Smooth muscle cell (in vitro differentiated cells): ENCODE data around the gene CAPRIN2. TPM values are rescaled to one million over a fixed set of nuclear protein-coding genes. Genes with fewer than 3 reads are reported as not detected.

ENCODE experiments used
- polyA plus RNA-seq: library from polyadenylated mRNA; unstranded; fragments of >200 nt; fragmentation: Nextera tagmentation; extraction: Ambion mirVana; gene quantifications from 2 replicates; pipeline ENCODE4 v1.2.1, GENCODE V29; 2016
- total RNA-seq: library from RNA; depleted of rRNA; stranded (reverse); fragments of >200 nt; gene quantifications from 2 replicates; pipeline ENCODE4 v1.2.3, GENCODE V29; 2014

The CAPRIN2 gene
- total and polyA plus RNA-seq, 2 experiments from 2014 or later = 14.7 to 31.0 TPM

Other genes with a start within 250 kb of the CAPRIN2 start
- 24.0 and 26.6 TPM in 2 replicates for gene IPO8, start 59.1 kb downstream of the CAPRIN2 start, total RNA-seq
- 5.0 and 6.7 TPM in 2 replicates for gene IPO8, start 59.1 kb downstream of the CAPRIN2 start, polyA plus RNA-seq
- gene TSPAN11, start 171.8 kb upstream of the CAPRIN2 start, total RNA-seq = 2.8 and 5.8 TPM in 2 replicates
- 2.6 and 3.0 TPM in 2 replicates for gene TSPAN11, start 171.8 kb upstream of the CAPRIN2 start, polyA plus RNA-seq